HG03280 (cell line): ENCODE results near the gene RNF144A.
A peak's percentile ranks its signal among the peaks of the same experiment; 100 is the strongest.

ENCODE experiments used
- ATAC-seq: cut with Tn5 transposase; IDR thresholded peaks from one replicate; pipeline ENCODE4 v1.9.1; 2021; ENCODE audit warnings: mild to moderate bottlenecking, moderate library complexity; ENCODE audit not compliant: unreplicated experiment

RNF144A gene

DNA sequence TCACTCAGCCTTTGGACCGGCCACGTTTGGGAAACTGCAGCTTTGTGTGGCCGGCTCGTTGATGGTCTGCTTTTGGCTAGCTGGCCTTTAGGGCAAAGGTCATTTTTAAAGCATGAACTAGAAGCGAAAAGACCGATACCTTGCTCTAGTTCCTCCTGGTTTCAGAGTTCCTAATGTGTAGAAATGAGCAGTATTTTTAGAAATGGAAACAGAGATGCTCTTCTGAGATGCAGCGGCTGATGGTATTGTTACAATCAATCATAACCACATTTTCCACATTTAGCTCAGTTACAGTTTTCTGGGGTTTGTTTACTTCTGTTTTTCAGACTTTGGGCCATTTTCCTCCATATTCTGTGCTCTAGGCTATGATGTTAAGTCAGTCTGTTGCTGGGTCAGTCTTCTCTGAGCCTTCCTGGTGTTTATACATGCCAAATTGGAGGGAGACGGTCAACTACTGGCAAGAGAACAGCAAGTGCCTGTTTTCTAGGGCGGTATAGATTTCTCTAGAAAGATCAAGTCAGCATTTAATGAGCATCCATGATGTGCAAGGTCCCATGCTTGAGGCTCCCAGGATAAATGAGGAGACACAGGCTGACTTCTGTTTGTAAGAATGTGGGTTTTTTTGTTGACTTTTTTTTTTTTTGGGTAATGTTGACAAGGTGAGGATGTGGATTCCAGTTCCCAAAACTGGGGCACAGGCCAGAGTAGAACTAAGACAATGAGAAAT, 28.0 kb downstream of the RNF144A start:
- peak; percentile 82 for ATAC-seq

DNA sequence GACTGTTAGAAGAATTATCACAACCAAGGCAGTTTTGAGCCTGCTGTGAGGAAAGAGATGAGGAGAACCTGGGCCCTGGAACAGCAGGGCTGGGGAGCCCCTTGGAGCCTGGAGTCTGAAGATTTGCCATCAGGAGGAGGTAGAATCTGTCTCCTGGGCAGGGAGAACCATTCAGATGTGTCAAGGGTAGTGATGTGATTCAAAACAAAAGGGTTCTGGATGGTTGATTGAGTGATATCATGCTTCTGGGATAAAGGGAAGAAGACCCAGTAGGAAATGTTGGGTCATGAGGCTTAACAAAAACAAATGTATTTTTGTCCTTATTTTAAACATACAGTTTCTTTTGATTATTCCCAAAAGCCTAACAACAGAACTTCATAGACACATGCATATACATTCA, 28.6 kb downstream of the RNF144A start:
- no peak for ATAC-seq

DNA sequence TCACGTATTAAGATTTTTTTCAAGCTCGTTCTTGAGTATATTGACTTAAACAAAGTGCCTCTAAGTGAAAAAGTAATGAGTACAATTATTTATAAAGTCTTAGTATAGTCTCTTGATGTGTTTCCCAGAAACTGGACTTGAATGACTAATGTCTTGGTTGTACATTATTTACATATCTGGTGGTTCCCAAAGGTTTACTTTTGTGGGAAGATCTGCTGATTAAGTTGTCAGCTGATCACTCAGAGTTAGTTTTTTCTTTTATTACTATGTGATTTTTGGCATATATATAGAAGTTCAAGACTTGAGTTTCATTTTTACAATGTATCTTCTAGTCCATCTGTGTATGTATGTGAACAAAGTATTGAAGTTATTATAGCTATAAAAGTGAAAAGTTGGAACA, 29.5 kb downstream of the RNF144A start:
- no peak for ATAC-seq

DNA sequence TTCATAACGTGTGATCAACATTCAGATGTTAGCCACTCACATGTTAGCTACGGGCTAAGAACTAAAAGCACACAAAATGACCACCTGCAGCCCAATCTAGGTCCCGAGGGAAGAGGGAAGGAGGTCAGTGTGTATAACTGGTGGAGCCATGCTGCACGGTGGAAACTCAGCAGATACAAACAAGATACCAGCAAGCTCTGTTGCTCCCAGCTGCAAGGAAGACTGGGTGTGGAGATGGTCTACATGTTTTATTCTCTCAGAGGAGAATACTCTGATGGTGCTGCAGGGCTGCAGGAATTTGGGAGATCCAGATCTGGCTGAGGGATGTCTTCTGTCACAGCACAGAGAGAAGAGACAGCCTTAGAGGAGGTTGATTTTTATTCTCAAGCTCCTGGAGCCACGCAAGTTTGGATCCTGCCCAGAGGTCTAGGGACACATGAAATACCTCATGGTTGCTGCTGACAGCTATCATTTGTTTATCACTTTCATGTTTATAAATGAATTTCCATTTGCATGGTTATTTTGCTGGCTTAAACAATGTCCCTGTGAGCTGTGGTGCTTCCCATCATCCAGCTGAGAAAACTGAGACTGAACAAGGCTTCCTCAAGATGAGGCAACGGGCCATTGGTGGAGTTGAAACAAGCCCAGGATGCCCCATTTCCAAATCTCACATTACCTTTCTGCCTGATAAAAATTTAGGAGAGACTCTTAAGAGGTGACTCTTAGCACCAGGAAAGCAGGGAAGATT, 30.9 kb downstream of the RNF144A start:
- no peak for ATAC-seq

DNA sequence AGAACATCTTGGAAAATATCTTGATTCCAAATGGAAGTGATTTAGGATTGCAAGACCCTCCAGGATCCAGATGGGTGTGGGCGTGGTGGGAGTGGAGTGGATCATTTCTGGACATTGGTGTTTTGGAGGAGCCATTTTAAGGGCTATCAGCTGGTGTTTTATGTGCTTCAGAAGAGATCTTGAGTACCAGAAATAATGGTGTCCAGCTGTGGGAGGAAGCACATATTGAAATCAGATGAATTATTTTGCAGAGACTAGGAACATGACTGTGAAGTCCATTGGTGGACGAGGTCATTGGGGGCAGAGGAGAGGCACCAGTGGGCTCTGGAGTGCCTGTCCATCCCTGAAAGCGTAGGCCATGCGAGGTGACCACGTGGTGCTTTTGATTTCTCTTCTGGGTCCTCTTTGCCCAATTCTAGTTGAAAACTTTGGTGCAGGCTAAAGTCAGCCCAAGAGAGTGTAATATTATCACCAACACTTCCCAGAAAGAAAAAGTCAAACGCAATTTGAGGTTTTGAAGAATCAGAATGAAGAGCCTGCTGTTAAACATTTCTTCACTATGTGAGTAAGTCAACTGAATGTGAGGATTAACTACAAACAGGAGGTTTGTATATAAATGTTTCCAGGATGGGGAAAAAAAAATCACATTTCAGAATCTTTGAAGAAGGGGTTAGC, 31.6 kb downstream of the RNF144A start:
- no peak for ATAC-seq

DNA sequence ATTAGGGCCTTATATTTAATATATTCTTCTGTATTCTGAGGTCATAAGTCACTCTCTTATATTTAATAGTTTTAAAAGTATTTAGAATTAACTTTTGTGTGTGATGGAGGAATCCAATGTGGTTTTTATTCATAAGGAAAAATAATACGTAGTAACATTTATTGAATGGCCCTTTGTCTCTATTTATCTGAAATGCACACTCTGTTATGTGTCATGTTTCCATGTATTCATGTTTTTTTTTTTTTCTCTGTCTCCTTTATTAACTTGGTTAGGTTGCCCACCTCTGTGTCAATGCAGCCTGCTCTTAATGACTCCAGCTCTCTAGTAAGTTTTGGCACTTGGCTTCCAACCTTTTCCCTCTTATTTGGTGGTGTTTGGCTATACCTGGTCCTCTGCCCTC, 33.8 kb downstream of the RNF144A start:
- ATAC-seq: no peak

DNA sequence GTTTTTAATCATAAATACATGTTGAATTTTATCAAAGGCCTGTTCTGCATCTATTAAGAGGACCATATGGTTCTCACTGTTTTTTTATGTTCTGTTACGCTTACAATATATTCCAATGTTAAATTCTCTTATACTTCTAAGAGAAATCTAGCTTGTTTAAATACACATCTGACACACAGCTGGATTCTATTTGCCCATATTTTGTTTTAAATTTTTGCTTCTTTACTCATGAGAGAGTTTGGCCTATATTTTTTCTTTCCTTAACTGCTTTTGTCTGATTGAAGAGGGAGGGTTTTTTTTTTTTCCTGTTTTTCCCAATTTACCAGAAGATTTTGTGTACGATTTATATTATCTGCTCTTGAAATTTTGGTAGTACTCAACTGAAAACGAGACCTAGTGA, 34.9 kb downstream of the RNF144A start:
- no peak for ATAC-seq

DNA sequence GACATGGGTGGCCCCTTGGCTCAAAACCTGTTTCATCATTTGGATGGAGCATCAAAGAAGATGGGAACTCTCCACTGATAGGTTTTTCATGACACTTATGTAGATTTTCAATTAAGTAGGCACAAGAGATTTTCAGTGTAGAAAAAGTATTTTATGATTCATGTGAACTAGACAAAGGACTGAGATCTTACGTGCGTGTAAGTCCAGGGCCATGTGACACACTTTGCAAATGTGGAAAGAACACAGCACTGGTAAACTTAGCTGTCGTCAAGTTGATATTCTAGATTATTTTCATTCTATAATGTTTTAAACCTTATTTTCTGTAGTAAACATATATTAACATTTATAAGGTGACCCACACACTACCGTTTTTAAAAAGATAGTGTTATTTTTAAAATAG, 37.4 kb downstream of the RNF144A start:
- ATAC-seq: no peak

DNA sequence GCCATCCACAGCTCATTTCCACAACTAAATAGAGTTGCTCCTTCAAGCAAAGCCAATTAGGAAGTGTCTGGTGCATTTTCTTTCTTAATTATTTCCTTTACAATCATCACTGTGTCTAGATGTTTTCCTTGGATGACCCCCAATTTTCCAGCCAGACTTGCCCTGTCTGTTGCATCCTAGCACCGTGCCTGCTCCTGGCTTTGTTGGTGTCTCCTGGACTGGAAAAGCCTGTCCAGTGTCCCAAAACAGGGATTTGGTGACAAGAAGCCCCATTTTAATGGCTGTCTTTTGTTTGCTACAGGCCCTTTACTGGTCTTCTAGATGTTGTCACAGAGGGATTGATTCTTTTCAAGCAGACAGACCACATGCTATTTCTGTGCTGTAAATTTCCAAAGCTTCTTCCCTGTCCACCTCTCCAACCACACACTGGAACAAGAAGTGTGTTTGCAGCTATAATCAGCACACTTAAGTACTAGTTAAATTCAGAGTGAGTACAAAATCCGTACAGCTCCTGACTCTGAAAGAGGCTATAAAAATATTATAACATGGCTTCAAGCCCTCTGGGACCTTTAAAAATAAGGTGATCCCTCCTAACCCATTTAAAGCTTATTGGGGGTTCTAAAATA, 38.4 kb downstream of the RNF144A start:
- no peak for ATAC-seq

DNA sequence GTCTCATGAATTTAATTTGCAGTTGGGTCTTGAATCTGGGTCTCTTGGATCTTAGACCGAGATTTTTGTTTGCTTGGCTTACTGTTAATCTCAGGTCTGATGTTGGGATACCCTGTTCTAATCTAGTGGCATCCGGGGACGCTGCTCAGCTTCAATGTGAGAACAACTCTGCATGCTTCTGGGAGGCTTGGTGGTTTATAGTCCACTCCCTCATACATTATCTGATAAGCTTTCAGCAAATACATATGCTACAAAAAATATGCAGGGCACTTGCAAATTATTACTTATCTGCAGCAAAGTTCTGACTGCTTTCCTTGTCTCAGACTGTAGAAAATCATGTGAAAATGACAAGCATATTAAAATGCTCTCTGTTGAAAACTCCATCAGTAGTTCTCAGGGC, 39.4 kb downstream of the RNF144A start:
- no peak for ATAC-seq

DNA sequence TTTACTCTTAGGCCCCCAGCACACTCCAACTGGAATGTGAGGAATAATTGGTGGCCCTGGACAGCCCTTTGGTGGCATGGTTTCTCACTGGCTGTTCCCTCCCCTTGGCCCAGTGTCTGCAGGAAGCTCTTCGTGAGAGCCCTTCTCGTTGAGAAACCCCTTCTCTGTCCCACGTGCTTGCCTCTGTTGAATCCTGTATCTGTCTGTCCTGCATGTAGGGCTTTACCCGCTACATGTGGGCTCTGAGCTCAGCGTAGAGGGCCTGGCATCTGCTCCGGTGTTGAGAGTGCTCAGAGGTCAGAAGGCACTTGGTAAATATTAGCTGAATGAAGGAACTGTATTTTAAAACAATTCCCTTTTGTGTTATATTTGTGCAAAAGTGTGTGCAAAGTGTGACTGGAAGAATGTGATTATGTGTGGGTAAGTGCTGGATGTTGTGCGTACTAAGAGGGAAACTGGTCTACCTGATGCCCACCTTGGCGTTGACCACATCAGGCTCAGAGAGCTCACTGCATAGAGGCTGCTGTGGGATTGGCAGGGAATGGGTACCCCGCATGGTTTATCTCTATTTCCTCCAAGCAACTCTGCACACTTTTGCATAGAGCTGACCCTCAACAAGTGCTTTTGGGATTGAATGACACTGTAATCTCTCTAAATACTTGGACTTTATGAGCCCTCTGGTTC, 40.0 kb downstream of the RNF144A start:
- no peak for ATAC-seq

DNA sequence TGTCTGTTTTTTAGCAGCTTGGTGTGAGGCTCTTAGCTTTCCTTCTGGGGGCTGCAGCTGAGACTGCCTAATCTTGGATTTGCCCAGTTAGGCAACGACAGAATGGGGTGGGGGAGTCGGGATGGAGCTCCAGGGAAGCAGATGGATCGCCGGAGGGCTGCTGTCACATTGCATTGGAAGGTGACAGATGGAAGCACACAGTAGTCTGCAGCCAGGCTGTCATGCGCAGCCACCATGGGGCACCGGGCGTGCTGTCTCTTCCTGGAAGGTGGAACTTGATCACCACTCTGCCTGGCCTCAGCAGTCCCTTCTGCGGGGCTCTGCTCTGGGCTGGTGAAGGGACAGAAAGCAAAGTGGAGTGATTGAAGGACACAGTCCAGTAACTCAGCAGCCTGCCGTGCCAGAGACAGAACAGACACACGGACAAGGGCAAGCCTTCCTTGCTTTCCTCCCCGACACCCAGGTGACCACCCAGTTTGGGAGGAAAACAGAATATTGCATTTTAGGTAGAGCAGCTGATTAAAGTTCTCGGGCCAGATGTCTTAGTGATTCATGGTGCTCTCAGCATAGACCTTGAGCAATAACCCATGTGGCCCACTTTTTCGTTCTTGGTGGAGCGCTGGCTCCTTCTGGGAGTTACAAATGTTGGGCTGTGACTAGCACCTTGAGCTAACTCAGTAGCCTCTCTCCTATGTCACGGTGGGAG, 40.9 kb downstream of the RNF144A start:
- ATAC-seq: no peak

DNA sequence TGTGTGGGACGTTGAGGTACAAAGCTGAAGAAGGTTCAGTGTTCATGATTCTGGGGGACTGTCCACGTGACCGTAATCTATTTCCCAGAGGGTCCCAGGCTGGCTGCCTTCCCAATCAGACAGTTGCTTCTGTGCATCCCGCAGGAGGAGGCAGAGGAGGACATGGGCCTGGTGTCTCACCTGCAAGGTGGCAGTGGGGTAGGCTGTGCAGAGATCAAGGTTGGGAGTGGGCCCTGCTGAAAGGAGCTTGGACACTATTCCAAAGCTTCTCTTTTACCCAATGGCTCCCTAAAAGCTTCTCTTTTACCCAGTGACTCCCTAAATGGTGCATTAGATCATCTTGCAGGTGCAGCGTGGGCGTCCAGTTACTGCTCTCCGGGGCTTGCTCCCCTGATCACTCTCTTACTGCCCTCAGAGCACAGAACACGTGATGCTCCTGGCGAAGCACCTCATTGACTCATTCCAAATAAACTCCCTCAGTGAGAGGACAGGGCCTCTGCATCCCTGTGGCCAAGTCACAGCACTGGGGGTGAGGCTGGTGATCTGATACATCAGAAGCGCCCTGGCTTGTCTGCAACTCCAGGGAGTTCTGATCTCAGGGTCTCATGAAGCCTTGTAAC, 41.5 kb downstream of the RNF144A start:
- ATAC-seq: no peak

DNA sequence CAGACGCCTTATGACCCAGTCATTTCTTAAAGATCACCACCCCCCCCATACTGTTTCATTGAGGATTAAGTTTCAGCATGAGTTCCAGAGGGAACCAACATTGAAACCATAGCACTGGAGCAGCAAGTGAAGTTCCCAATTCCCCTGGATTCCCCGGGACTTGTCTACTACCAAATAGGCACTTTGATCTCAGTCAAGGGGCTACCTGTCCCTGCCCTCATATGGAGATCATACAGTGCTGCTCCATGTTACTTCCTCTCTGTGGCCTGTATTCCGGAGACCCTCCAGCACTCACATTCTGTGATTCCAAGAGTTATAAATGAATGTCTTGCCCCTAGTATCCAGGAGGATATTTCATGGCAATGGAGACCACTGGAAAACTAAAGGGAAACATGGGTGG, 42.5 kb downstream of the RNF144A start:
- no peak for ATAC-seq

DNA sequence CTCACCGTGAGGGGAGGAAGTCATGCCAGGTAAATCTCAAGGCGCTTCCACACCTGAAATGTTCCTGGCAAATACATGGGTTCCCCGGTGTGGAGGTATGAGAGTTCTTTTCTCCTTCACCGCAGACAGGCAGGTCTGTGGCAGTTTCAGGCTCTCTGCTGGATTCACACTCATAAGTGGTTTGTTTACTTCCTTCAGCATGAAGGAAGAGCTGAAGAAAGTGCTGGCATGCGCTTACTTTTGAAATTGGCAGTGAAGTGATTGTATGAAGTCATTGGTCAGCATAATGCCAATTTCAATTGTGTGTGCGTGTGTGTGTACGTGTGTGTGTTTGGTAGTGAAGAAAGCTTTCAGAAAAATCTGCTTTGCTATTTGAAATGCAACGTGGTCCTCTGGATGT, 43.4 kb downstream of the RNF144A start:
- no peak for ATAC-seq

DNA sequence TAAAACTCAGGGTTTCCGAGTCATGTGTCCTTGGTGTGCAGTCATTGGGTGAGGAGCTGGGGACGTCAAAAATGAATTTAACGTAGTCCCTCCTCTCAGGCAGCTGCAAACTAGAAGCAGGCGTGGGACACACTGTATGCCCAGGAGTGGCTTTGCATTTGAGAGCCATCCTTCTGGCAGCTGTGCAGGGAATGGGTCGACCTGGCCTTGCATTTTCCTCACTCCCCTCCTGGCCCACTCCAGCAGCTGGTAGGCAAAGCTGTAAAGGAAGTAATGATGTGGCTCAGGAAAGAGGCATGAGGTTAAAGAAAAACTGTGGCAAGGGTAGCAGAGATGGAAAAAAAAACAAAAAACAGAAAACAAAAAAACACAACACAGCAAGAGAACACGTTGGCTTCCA, 46.5 kb downstream of the RNF144A start:
- no peak for ATAC-seq

DNA sequence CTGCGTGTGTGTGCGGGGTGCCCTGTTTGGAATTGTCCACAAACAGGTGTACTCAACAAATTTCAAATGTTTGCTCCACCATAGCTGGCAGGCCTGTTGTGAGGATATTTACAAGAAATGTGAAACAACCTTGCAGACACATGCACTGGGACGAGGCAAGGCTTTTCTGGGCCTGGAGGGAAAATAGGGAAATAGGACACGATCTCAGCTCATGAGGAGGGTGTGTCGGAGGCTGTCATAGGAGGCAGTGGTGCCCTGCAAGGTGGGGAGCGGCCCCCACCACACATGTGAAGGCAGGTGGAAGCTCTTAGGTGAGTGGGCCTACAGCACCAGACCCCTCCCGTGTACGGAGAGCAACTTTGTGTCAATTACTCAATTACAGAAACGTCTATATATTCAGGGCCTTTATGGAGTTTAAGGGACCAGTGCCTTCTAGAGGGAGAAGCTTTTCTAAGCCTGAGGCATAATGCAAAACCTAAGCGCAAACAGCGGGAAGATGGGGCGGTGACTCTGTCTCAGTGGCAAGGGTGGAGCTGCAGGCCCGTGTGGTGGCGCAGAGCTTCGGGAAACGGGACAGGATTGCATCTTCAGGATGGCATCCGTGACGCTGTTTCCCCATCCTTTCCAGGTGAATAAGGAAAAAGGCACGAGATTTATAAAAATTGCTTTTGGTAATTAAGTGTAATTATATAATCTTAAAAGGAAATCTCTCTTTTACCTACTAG, 48.0 kb downstream of the RNF144A start:
- no peak for ATAC-seq

DNA sequence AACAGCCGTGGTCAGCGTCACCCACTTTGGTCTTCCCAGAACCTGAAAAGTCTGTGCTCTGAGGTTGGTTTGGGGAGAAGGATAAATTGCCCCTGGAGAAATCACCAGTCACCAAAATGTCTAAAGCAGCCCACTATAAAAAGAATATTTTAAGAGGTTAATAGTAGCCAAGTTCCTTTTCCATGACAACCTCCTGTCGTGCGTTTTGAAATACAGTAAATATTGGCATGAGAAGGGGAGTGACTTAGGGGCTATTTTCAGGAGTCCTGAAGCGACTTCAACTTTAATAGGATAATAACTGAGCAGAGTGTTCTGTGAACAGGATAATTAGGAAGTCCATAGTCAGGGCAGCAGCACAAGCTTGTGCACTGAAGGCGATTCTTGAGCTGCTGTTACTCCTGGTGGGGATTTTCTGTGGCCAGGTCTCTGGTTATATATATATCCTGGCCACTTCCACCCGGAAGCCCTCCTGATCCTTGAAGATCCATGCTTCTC, 49.3 kb downstream of the RNF144A start:
- no peak for ATAC-seq

DNA sequence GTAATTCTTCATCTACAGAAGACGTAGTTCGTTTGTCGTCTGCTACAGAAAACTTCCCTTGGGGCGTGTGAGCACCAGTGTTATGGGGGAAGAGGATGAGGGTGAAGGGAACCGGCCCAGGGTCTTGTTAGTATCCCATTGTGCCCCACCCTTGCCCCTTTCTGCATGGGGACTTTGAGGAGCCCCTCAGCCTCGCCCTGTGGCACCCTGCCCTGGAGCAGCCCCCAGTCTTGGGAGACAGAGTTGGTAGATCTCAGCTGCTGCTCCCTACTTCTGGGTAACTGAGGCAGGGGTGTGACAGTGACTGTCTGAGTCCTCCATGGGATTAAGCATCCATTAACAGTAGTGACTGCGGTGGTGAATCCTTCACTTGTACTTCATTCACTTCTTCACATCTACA, 50.1 kb downstream of the RNF144A start:
- no peak for ATAC-seq
